ENCODE results near the gene CFAP141.

DNA sequence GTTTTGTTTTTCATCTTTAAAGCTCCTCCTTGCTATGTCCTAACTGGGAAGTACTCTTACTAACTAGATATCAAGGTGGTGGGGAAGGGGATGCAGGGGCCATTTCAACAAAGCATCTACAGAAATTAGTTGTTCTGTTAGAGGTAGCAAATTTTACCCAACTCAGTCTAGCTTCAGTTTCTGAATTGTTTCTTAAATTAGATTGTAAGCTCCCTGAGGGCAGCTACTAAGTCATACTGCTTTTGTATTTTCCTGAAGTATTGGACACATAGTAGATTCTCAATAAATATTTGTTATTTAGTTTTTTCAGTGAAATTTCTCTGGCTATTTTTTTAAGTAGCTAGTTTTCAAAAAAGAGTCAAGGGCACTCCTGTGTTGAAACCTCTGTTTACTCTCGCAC, 16.4 kb upstream of the CFAP141 start:
- TF ChIP-seq, protein P1, sequence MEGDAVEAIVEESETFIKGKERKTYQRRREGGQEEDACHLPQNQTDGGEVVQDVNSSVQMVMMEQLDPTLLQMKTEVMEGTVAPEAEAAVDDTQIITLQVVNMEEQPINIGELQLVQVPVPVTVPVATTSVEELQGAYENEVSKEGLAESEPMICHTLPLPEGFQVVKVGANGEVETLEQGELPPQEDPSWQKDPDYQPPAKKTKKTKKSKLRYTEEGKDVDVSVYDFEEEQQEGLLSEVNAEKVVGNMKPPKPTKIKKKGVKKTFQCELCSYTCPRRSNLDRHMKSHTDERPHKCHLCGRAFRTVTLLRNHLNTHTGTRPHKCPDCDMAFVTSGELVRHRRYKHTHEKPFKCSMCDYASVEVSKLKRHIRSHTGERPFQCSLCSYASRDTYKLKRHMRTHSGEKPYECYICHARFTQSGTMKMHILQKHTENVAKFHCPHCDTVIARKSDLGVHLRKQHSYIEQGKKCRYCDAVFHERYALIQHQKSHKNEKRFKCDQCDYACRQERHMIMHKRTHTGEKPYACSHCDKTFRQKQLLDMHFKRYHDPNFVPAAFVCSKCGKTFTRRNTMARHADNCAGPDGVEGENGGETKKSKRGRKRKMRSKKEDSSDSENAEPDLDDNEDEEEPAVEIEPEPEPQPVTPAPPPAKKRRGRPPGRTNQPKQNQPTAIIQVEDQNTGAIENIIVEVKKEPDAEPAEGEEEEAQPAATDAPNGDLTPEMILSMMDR (IDR thresholded peaks at IDR 0.05; ENCODE audit: low read depth, low read length, missing input control), result no peak
- no peak for TF ChIP-seq TAF1 (conservative IDR thresholded peaks at IDR 0.05)
- TF ChIP-seq, protein P2, sequence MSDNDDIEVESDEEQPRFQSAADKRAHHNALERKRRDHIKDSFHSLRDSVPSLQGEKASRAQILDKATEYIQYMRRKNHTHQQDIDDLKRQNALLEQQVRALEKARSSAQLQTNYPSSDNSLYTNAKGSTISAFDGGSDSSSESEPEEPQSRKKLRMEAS (IDR thresholded peaks at IDR 0.05), result no peak
- TF ChIP-seq, protein P3, sequence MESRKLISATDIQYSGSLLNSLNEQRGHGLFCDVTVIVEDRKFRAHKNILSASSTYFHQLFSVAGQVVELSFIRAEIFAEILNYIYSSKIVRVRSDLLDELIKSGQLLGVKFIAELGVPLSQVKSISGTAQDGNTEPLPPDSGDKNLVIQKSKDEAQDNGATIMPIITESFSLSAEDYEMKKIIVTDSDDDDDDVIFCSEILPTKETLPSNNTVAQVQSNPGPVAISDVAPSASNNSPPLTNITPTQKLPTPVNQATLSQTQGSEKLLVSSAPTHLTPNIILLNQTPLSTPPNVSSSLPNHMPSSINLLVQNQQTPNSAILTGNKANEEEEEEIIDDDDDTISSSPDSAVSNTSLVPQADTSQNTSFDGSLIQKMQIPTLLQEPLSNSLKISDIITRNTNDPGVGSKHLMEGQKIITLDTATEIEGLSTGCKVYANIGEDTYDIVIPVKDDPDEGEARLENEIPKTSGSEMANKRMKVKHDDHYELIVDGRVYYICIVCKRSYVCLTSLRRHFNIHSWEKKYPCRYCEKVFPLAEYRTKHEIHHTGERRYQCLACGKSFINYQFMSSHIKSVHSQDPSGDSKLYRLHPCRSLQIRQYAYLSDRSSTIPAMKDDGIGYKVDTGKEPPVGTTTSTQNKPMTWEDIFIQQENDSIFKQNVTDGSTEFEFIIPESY (IDR thresholded peaks at IDR 0.05), result no peak
- TF ChIP-seq, protein P4, sequence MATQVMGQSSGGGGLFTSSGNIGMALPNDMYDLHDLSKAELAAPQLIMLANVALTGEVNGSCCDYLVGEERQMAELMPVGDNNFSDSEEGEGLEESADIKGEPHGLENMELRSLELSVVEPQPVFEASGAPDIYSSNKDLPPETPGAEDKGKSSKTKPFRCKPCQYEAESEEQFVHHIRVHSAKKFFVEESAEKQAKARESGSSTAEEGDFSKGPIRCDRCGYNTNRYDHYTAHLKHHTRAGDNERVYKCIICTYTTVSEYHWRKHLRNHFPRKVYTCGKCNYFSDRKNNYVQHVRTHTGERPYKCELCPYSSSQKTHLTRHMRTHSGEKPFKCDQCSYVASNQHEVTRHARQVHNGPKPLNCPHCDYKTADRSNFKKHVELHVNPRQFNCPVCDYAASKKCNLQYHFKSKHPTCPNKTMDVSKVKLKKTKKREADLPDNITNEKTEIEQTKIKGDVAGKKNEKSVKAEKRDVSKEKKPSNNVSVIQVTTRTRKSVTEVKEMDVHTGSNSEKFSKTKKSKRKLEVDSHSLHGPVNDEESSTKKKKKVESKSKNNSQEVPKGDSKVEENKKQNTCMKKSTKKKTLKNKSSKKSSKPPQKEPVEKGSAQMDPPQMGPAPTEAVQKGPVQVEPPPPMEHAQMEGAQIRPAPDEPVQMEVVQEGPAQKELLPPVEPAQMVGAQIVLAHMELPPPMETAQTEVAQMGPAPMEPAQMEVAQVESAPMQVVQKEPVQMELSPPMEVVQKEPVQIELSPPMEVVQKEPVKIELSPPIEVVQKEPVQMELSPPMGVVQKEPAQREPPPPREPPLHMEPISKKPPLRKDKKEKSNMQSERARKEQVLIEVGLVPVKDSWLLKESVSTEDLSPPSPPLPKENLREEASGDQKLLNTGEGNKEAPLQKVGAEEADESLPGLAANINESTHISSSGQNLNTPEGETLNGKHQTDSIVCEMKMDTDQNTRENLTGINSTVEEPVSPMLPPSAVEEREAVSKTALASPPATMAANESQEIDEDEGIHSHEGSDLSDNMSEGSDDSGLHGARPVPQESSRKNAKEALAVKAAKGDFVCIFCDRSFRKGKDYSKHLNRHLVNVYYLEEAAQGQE (IDR thresholded peaks at IDR 0.05), result no peak
- TF ChIP-seq GABPA (IDR thresholded peaks at IDR 0.05 in 1 of 2, conservative IDR thresholded peaks at IDR 0.05 in 1 of 2), result no peak
- TF ChIP-seq JUND (IDR thresholded peaks at IDR 0.05), result no peak
- no peak for TF ChIP-seq FOXA1 (IDR thresholded peaks at IDR 0.05)
- TF ChIP-seq RAD21 (IDR thresholded peaks at IDR 0.05), result no peak
- TF ChIP-seq, protein P5, sequence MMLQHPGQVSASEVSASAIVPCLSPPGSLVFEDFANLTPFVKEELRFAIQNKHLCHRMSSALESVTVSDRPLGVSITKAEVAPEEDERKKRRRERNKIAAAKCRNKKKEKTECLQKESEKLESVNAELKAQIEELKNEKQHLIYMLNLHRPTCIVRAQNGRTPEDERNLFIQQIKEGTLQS (IDR thresholded peaks at IDR 0.05), result no peak
- TF ChIP-seq HNF4A (conservative IDR thresholded peaks at IDR 0.05), result no peak
- no peak for TF ChIP-seq SP1 (IDR thresholded peaks at IDR 0.05)
- no peak for TF ChIP-seq HNF4G (IDR thresholded peaks at IDR 0.05)
